ENCODE results near the gene HOXA10.

GRCh38 chr7:27129729-27130539 lies 44.2 kb downstream of the HOXA10 start:
- TF ChIP-seq POLR2A (IDR thresholded peaks at IDR 0.05; ENCODE audit: low read length) (no peak), GATA1 (IDR thresholded peaks at IDR 0.05; ENCODE audit: low read depth, low read length) (no peak)
